IMR-90 (cell line): ENCODE data around the gene KLHL41. TPM values are rescaled to one million over a fixed set of nuclear protein-coding genes. Genes with fewer than 3 reads are reported as not detected.

Experiments used
- ATAC-seq: fragments of 200-7000 bp; cut with Tn5 transposase; 2 replicates; pipeline ENCODE4 v1.9.1; 2020; ENCODE audit warnings: low read depth, mild to moderate bottlenecking, moderate library complexity
- BruUV-seq: library from RNA; stranded (reverse); fragments of 400-500 nt; replicated peaks from 2 replicates; lab custom pipeline; 2021; lab: Mats Ljungman, UMichigan
- CTCF ChIA-PET: fragments of 300-600 bp; formaldehyde crosslinking; extraction: SDS; loops from one replicate; lab custom pipeline; 2021; ENCODE audit warnings: antibody characterized with exemption; lab: Yijun Ruan, JAX
- POLR2A ChIA-PET: fragments of 300-600 bp; sonication (Branson Sonifier 250); formaldehyde crosslinking; loops from one replicate; lab custom pipeline; 2022; ENCODE audit warnings: antibody characterized with exemption; ENCODE audit not compliant: unreplicated experiment; lab: Charles Lee
- DNase-seq: peaks from one replicate; pipeline ENCODE4 v3.0.0; 2013
- H2AFZ ChIP-seq: replicated peaks from 2 replicates; pipeline ENCODE3; 2013; ENCODE audit warnings: low read length, mild to moderate bottlenecking; ENCODE audit not compliant: poor library complexity
- H2AK5ac ChIP-seq: 2 replicates; pipeline ENCODE4 v1.6.1; 2013; ENCODE audit warnings: low read depth, low read length, inconsistent platforms
- H2AK9ac ChIP-seq: replicated peaks from 2 replicates; pipeline ENCODE3; 2013; ENCODE audit warnings: mild to moderate bottlenecking, low read depth, low read length, moderate library complexity; ENCODE audit not compliant: poor library complexity
- H2BK120ac ChIP-seq: 2 replicates; pipeline ENCODE4 v1.6.1; 2013; ENCODE audit warnings: low read depth, low read length, inconsistent platforms
- H2BK15ac ChIP-seq: 3 replicates; pipeline ENCODE4 v1.6.1; 2013; ENCODE audit warnings: low read depth, low read length, inconsistent platforms
- H2BK20ac ChIP-seq: 2 replicates; pipeline ENCODE4 v1.6.1; 2013; ENCODE audit warnings: low read depth, mild to moderate bottlenecking, inconsistent platforms, low read length, moderate library complexity
- H2BK5ac ChIP-seq: 2 replicates; pipeline ENCODE4 v1.6.1; 2013; ENCODE audit warnings: mild to moderate bottlenecking, low read depth, low read length, inconsistent platforms; ENCODE audit not compliant: poor library complexity, severe bottlenecking
- H3K14ac ChIP-seq: replicated peaks from 2 replicates; pipeline ENCODE4 v1.6.1; 2013; ENCODE audit warnings: low read depth, low read length, inconsistent platforms
- H3K18ac ChIP-seq: 2 replicates; pipeline ENCODE4 v1.6.1; 2013; ENCODE audit warnings: low read depth, low read length, control low read depth
- H3K23ac ChIP-seq: 2 replicates; pipeline ENCODE4 v1.6.1; 2013; ENCODE audit warnings: low read depth, low read length, inconsistent platforms
- H3K27ac ChIP-seq: 2 replicates; pipeline ENCODE4 v1.5.1; 2013; ENCODE audit warnings: mild to moderate bottlenecking, control low read depth, low read length; ENCODE audit not compliant: insufficient read depth
- H3K27me3 ChIP-seq: 2 replicates; pipeline ENCODE4 v1.6.1; 2013; ENCODE audit warnings: low read length; ENCODE audit not compliant: control insufficient read depth, insufficient read depth
- H3K36me3 ChIP-seq: 2 replicates; pipeline ENCODE4 v1.6.1; 2013; ENCODE audit warnings: low read length, mixed read lengths; ENCODE audit not compliant: control insufficient read depth, insufficient read depth
- H3K4ac ChIP-seq: 2 replicates; pipeline ENCODE4 v1.6.1; 2013; ENCODE audit warnings: low read depth, low read length, inconsistent platforms
- H3K4me1 ChIP-seq: 2 replicates; pipeline ENCODE4 v1.6.1; 2013; ENCODE audit warnings: low read length, mixed read lengths; ENCODE audit not compliant: control insufficient read depth, insufficient read depth
- H3K4me2 ChIP-seq: 2 replicates; pipeline ENCODE4 v1.6.1; 2013; ENCODE audit warnings: low read depth, mild to moderate bottlenecking, control low read depth, low read length, moderate library complexity
- H3K4me3 ChIP-seq: 2 replicates; pipeline ENCODE4 v1.5.1; 2013; ENCODE audit warnings: low read depth, mild to moderate bottlenecking, control low read depth, low read length, moderate library complexity; ENCODE audit not compliant: insufficient read depth
- H3K56ac ChIP-seq: 2 replicates; pipeline ENCODE4 v1.6.1; 2013; ENCODE audit warnings: low read length, inconsistent platforms; ENCODE audit not compliant: insufficient read depth; ENCODE audit errors: extremely low read depth
- H3K79me1 ChIP-seq, 2 experiments: 2 replicates each; pipeline ENCODE4 v1.6.1; 2013; ENCODE audit warnings: low read length in 2 of 2, inconsistent platforms in 1 of 2, low read depth in 1 of 2
- H3K9ac ChIP-seq: 2 replicates; pipeline ENCODE4 v1.6.1; 2013; ENCODE audit warnings: low read depth, low read length, control low read depth
- H3K9me1 ChIP-seq: 2 replicates; pipeline ENCODE4 v1.6.1; 2013; ENCODE audit warnings: low read length, inconsistent platforms; ENCODE audit not compliant: insufficient read depth
- H3K9me3 ChIP-seq: 2 replicates; pipeline ENCODE4 v1.6.1; 2013; ENCODE audit warnings: low read length; ENCODE audit not compliant: control insufficient read depth, insufficient read depth
- H4K20me1 ChIP-seq: 2 replicates; pipeline ENCODE4 v1.6.1; 2013; ENCODE audit warnings: low read length, inconsistent platforms; ENCODE audit not compliant: insufficient read depth
- H4K5ac ChIP-seq: 2 replicates; pipeline ENCODE4 v1.6.1; 2013; ENCODE audit warnings: mild to moderate bottlenecking, low read depth, low read length, control low read depth
- H4K8ac ChIP-seq, 2 experiments: 2 replicates each; pipeline ENCODE4 v1.6.1; 2013; ENCODE audit warnings: low read depth in 2 of 2, low read length in 2 of 2, control low read depth in 1 of 2, inconsistent platforms in 1 of 2
- H4K91ac ChIP-seq: 2 replicates; pipeline ENCODE4 v1.6.1; 2013; ENCODE audit warnings: low read depth, low read length, inconsistent platforms; ENCODE audit not compliant: insufficient read depth
- CEBPB ChIP-seq: IDR thresholded peaks from 2 replicates; pipeline ENCODE4 v1.6.1; 2012; ENCODE audit warnings: low read depth, low read length, improper control_type of control experiment
- CHD1 ChIP-seq: IDR thresholded peaks from 2 replicates; pipeline ENCODE4 v1.6.1; 2012; ENCODE audit warnings: low read depth, low read length, improper control_type of control experiment
- FOS ChIP-seq: fragments of 150-350 bp; IDR thresholded peaks from 2 replicates; pipeline ENCODE4 v1.6.1; 2016; ENCODE audit warnings: low read depth, low read length
- MAFK ChIP-seq: IDR thresholded peaks from 2 replicates; pipeline ENCODE4 v1.6.1; 2012; ENCODE audit warnings: low read depth, low read length, improper control_type of control experiment
- MAZ ChIP-seq: IDR thresholded peaks from 2 replicates; pipeline ENCODE4 v1.6.1; 2012; ENCODE audit warnings: low read depth, mild to moderate bottlenecking, low read length, improper control_type of control experiment, moderate library complexity, borderline replicate concordance
- MXI1 ChIP-seq: IDR thresholded peaks from 2 replicates; pipeline ENCODE4 v1.6.1; 2012; ENCODE audit warnings: low read depth, mild to moderate bottlenecking, low read length, moderate library complexity, borderline replicate concordance
- RAD21 ChIP-seq: IDR thresholded peaks from 2 replicates; pipeline ENCODE4 v1.6.1; 2012; ENCODE audit warnings: low read length, improper control_type of control experiment
- RCOR1 ChIP-seq: IDR thresholded peaks from 2 replicates; pipeline ENCODE4 v1.6.1; 2012; ENCODE audit warnings: mild to moderate bottlenecking, low read length, improper control_type of control experiment; ENCODE audit not compliant: insufficient replicate concordance
- SMC3 ChIP-seq: fragments of 150-350 bp; IDR thresholded peaks from 2 replicates; pipeline ENCODE4 v1.6.1; 2016; ENCODE audit warnings: low read depth, mild to moderate bottlenecking, antibody characterized with exemption, low read length, moderate library complexity
- dilution Hi-C: fragments of 300-500 bp; cut with HindIII; formaldehyde crosslinking; loops from one replicate; pipeline ENCODE4 v1.14.3; 2018; ENCODE audit warnings: low sequenced_read_pairs; ENCODE audit not compliant: unreplicated experiment
- in situ Hi-C: fragments of 300-500 bp; cut with MboI; formaldehyde crosslinking; loops from 3 replicates; pipeline ENCODE4 v1.14.3; 2019; ENCODE audit warnings: low sequenced_read_pairs, inconsistent platforms, mixed read lengths
- intact Hi-C: fragments of 100-400 bp; cut with micrococcal nuclease; formaldehyde crosslinking; loops from 2 replicates; pipeline ENCODE4 v1.10.0; 2022
- polyA plus RNA-seq, 3 experiments: library from polyadenylated mRNA; depleted of rRNA; stranded (reverse); fragments of >200 nt; gene quantifications; 2 replicates each; pipeline ENCODE4 v1.2.3, GENCODE V29; 2012; ENCODE audit warnings: low replicate concordance in 1 of 3
- total RNA-seq: library from RNA; depleted of rRNA; stranded (reverse); fragments of >200 nt; gene quantifications from 2 replicates; pipeline ENCODE4 v1.2.3, GENCODE V29; 2012
- TF ChIP-seq, protein P1 (sequence below): fragments of 150-350 bp; IDR thresholded peaks from 2 replicates; pipeline ENCODE4 v1.6.1; 2017; ENCODE audit warnings: mild to moderate bottlenecking, antibody characterized with exemption, low read length, low read depth
- TF ChIP-seq, protein P2 (sequence below): fragments of 150-350 bp; IDR thresholded peaks from 2 replicates; pipeline ENCODE4 v1.6.1; 2016; ENCODE audit warnings: low read depth, mild to moderate bottlenecking, low read length, moderate library complexity, borderline replicate concordance

KLHL41 gene
- total and polyA plus RNA-seq, 2 of the 4 experiments (the other 2 are of a cell fraction), result 0.10 to 0.18 TPM

DNA sequence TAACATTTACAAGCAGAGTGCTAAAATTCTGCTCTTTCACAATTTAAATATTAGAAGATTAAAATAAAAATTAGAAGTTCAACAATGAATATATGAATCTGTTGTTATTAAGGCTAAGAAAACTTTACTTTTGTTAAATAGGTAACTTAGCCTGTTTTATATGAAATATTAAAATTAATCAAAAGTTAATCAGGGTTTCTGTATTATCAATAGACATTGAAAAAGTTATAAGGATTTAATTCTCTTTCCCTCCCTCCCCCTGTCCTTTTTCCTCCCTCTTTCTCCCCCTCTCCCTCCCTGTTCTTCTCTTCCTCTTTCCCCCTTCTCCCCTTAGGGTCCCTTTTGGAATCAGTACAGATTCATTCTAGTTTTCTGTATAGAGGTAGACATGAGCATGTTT, 18.1 kb upstream of the KLHL41 start:
- Histone ChIP-seq H2AK9ac (no peak overlapping the region), H2BK15ac (no peak overlapping the region), H3K18ac (no peak overlapping the region), H4K20me1 (no peaks in the 10 kb centered on the region), H3K27ac (no peak overlapping the region), H3K4ac (no peak overlapping the region), H4K8ac (no peak overlapping the region), H3K36me3 (peaks cover 3% of the 10 kb centered on the region; the same call in 1 of the 2 replicates), H3K27me3 (no peaks in the 10 kb centered on the region), H4K5ac (no peak overlapping the region), H3K4me1 (no peaks in the 10 kb centered on the region), H3K23ac (no peak overlapping the region), H3K56ac (no peak overlapping the region), H2AK5ac (no peak overlapping the region), H2BK20ac (no peak overlapping the region), H3K14ac (no peak overlapping the region), H2BK5ac (no peak overlapping the region), H4K91ac (no peak overlapping the region), H3K4me2 (no peak overlapping the region), H3K9me1 (no peaks in the 10 kb centered on the region), H3K9me3 (no peaks in the 10 kb centered on the region), H2BK120ac (no peak overlapping the region), H2AFZ (no peak overlapping the region), H3K9ac (no peak overlapping the region), H3K79me1 (no peaks in the 10 kb centered on the region), H3K4me3 (no peak overlapping the region)
- in situ Hi-C loops (no loop called here), intact Hi-C loops (no loop called here), dilution Hi-C loops (no loop called here)
- no peak for TF ChIP-seq MAFK
- TF ChIP-seq CHD1, result no peak
- TF ChIP-seq, protein P1, sequence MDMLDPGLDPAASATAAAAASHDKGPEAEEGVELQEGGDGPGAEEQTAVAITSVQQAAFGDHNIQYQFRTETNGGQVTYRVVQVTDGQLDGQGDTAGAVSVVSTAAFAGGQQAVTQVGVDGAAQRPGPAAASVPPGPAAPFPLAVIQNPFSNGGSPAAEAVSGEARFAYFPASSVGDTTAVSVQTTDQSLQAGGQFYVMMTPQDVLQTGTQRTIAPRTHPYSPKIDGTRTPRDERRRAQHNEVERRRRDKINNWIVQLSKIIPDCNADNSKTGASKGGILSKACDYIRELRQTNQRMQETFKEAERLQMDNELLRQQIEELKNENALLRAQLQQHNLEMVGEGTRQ, result no peak
- no peak for TF ChIP-seq CEBPB
- TF ChIP-seq RAD21, result no peak
- TF ChIP-seq SMC3, result no peak
- no peak for TF ChIP-seq FOS
- TF ChIP-seq, protein P2, sequence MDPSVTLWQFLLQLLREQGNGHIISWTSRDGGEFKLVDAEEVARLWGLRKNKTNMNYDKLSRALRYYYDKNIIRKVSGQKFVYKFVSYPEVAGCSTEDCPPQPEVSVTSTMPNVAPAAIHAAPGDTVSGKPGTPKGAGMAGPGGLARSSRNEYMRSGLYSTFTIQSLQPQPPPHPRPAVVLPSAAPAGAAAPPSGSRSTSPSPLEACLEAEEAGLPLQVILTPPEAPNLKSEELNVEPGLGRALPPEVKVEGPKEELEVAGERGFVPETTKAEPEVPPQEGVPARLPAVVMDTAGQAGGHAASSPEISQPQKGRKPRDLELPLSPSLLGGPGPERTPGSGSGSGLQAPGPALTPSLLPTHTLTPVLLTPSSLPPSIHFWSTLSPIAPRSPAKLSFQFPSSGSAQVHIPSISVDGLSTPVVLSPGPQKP, result no peak
- TF ChIP-seq MXI1, result no peak
- no peak for TF ChIP-seq RCOR1
- no peak for TF ChIP-seq MAZ
- ChIA-PET CTCF (interaction anchor here (1.6 kb wide), 1 partner anchor 11 kb away, joined by 4 read pairs; no protein-coding TSS in a partner anchor), POLR2A (no interaction called here)
- BruUV-seq, result no TSS peak
- DNase-seq, result no peak
- no peak for ATAC-seq
